Measurements from ENCODE around the gene CREB5.

The CREB5 gene

GRCh38 chr7:28773423-28774145 lies 361.3 kb downstream of the CREB5 start:
- TF ChIP-seq CTCF (conservative IDR thresholded peaks at IDR 0.05; ENCODE audit: low read length): no peak
- no peak overlapping the region for H3K4me3 ChIP-seq (ENCODE audit: low read length)
- DNase-seq (ENCODE audit: low read depth): no peak

- no peak for DNase-seq (ENCODE audit: low read depth)
- TF ChIP-seq CTCF (conservative IDR thresholded peaks at IDR 0.05; ENCODE audit: low read length): no peak
- H3K4me3 ChIP-seq (ENCODE audit: low read length): no peak overlapping the region
These were observed 362.1 kb downstream of the CREB5 start for GRCh38 chr7:28774261-28774988.

GRCh38 chr7:28776463-28777157 lies 364.3 kb downstream of the CREB5 start:
- no peak for DNase-seq (ENCODE audit: low read depth)
- H3K4me3 ChIP-seq (ENCODE audit: low read length): no peak overlapping the region
- TF ChIP-seq CTCF (conservative IDR thresholded peaks at IDR 0.05; ENCODE audit: low read length): no peak

- H3K4me3 ChIP-seq (ENCODE audit: low read length): no peak overlapping the region
- TF ChIP-seq CTCF (conservative IDR thresholded peaks at IDR 0.05; ENCODE audit: low read length): no peak
- no peak for DNase-seq (ENCODE audit: low read depth)
These were observed 366.5 kb downstream of the CREB5 start for GRCh38 chr7:28778786-28779185.

- no peak for TF ChIP-seq CTCF (conservative IDR thresholded peaks at IDR 0.05; ENCODE audit: low read length)
- H3K4me3 ChIP-seq (ENCODE audit: low read length): no peak overlapping the region
- no peak for DNase-seq (ENCODE audit: low read depth)
These were observed 367.6 kb downstream of the CREB5 start for GRCh38 chr7:28779954-28780353.

- TF ChIP-seq CTCF (conservative IDR thresholded peaks at IDR 0.05; ENCODE audit: low read length): no peak
- H3K4me3 ChIP-seq (ENCODE audit: low read length): no peak overlapping the region
- no peak for DNase-seq (ENCODE audit: low read depth)
These were observed 370.0 kb downstream of the CREB5 start for GRCh38 chr7:28782362-28782761.
